Measurements from ENCODE around the gene SLC22A31. TPM values are rescaled to one million over a fixed set of nuclear protein-coding genes. Genes with fewer than 3 reads are reported as not detected.
"Not testable (repeated sequence)": the region's sequence is repeated elsewhere in the genome, so short reads cannot be mapped to it uniquely, and the experiment has no call there.

Gene SLC22A31
- total RNA-seq, 1 donor from 2014 or later: not detected

GRCh38 chr16:89187032-89187769 lies 13.1 kb downstream of the SLC22A31 start:
- DNase-seq (ENCODE audit: low read depth): no peak
- TF ChIP-seq CTCF (conservative IDR thresholded peaks at IDR 0.05; ENCODE audit: low read depth, low read length): no peak
- no peak overlapping the region for H3K4me3 ChIP-seq (ENCODE audit: low read depth, low read length)

- H3K4me3 ChIP-seq (ENCODE audit: low read depth, low read length); DNase-seq (ENCODE audit: low read depth): not testable (repeated sequence)
Measured at GRCh38 chr16:89186593-89187031, 13.7 kb downstream of the SLC22A31 start.

- not testable (repeated sequence) for DNase-seq (ENCODE audit: low read depth); H3K4me3 ChIP-seq (ENCODE audit: low read depth, low read length)
Measured at GRCh38 chr16:89185887-89186592, 14.3 kb downstream of the SLC22A31 start.

- no peak overlapping the region for H3K4me3 ChIP-seq (ENCODE audit: low read depth, low read length)
- no peak for DNase-seq (ENCODE audit: low read depth)
- TF ChIP-seq CTCF (conservative IDR thresholded peaks at IDR 0.05; ENCODE audit: low read depth, low read length): no peak
Measured at GRCh38 chr16:89184933-89185794, 15.2 kb downstream of the SLC22A31 start.

GRCh38 chr16:89184677-89184932 lies 15.7 kb downstream of the SLC22A31 start:
- no peak overlapping the region for H3K4me3 ChIP-seq (ENCODE audit: low read depth, low read length)
- no peak for TF ChIP-seq CTCF (conservative IDR thresholded peaks at IDR 0.05; ENCODE audit: low read depth, low read length)
- DNase-seq (ENCODE audit: low read depth): no peak

- TF ChIP-seq CTCF (conservative IDR thresholded peaks at IDR 0.05; ENCODE audit: low read depth, low read length): no peak
- H3K4me3 ChIP-seq (ENCODE audit: low read depth, low read length): no peak overlapping the region
- no peak for DNase-seq (ENCODE audit: low read depth)
Measured at GRCh38 chr16:89183975-89184676, 16.2 kb downstream of the SLC22A31 start.

GRCh38 chr16:89183463-89183862 lies 16.9 kb downstream of the SLC22A31 start:
- no peak for DNase-seq (ENCODE audit: low read depth)
- no peak overlapping the region for H3K4me3 ChIP-seq (ENCODE audit: low read depth, low read length)
- TF ChIP-seq CTCF (conservative IDR thresholded peaks at IDR 0.05; ENCODE audit: low read depth, low read length): no peak
